NCI-H2171 (cell line): Measurements from ENCODE around the gene MAP3K12.

ENCODE experiments used
- DNase-seq: peaks from one replicate; lab custom pipeline; 2025; lab: John Stamatoyannopoulos, UW

MAP3K12 gene

DNA sequence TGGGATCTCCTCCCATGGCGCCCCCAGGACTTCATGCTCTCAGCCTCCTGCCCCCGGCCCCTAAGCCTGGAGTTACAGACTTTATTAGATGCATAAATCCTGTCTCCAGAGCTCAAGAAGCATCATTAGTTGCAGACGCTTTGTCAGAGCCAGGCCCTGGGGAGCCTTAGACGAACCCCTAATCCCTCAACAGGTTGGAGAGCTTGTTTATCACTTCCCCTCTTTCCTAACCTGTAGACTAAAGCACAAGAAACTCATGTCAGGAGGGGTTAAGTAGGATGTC lies 8.3 kb upstream of the MAP3K12 start:
- DNase-seq, result no peak

DNA sequence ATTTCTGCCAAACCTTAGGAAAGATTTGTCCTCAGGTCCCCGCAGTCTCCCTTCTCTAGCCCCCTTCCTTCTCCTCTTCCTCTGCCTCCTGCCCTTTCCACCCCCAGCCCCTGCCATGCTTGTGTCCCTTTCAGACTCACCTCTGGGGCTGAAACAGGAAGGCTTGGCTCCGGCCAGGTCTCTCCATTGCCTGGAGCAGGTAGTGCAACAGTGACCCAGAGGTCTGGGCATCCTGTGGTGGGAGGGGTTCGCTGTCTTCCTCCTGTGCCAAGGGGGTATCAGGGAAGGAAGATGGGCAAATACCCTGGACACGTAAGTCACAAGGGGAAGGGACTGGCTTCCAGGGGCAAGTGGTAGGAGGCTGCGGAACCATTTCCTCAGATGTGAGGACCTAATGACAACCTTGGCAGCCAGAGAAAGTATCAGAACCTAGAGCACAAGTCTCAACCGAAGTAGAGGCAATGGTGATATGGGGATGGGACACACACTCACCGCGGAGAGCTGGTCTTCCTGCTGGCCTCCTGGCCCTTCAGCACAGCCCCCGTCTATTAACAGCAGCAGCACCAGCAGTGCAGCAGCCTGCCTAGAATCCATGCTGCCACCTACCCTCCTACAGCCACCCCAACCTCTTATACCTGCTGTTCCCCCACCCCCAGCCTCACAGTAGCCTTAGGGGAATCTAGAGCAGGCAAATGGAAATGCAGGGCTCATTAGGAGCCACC lies 7.8 kb upstream of the MAP3K12 start, which contains the start of gene NPFF:
Gene NPFF, minus strand, starts transcription at position 604 of the 722 bp plus-strand sequence. Its CDS starts 10 bp downstream, at position 594.
- no peak for DNase-seq

DNA sequence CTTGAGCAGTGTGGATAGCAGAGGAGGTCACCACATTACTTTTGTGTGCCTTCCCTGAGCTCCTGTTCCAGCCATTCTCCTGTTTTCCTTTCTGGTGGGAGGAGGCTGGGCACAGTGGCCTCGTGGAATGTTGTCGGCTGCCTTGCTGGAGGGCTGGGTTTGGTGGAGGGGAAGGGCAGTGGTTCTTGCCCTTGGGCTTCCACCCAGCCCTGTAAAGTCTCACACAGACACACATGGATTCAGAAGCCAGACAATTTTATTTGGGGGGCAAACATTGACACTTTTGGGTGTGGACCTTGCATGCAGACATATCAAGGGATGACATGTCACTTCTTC lies 7.2 kb upstream of the MAP3K12 start:
- no peak for DNase-seq

DNA sequence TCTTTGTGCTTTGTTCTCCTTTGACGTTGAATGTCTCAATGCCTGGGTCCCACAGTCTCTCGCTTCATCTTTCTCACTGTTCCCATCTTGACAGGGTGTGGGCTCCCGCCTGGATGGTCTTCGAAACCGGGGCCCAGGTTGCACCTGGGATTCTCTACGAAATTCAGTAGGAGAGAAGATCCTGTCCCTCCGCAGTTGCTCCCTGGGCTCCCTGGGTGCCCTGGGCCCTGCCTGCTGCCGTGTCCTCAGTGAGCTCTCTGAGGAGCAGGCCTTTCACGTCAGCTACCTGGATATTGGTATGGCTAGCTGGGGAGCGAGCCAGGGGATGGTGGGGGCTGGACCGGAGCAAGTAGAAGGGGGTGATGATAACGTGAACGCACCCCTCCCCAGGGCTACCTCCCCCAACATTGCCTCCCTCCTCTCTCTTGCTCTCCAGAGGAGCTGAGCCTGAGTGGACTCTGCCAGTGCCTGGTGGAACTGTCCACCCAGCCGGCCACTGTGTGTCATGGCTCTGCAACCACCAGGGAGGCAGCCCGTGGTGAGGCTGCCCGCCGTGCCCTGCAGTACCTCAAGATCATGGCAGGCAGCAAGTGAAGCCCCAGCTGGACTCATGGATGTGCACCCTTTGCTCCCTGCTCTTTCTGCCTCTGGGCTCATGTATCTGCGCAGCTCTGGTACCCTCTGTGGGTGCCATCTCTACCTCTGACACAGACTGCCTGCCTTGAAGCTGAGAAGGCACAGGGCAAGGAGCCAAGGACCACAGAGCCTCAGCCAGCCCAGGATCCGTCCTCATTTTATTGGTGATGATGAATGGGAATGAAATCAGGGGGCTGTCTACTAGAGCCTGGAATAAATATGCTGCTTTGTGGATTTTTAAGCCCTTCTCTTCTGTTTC lies 6.5 kb upstream of the MAP3K12 start:
- no peak for DNase-seq

DNA sequence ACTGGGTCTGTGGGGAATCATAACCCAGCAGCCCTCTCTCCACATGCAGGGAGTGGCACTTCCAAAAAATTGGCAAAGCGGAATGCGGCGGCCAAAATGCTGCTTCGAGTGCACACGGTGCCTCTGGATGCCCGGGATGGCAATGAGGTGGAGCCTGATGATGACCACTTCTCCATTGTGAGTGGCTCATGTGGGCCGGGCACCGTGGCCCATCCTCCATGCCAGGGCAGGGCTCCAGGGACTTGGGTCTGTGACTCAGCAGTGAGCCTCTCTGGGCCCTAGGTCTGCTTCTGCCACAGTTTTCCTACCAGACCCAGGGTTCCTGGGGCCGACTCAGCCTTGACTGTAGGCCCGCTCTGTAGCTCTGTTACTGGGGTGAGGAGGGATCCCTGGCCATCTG lies 5.8 kb upstream of the MAP3K12 start:
- DNase-seq, result no peak

DNA sequence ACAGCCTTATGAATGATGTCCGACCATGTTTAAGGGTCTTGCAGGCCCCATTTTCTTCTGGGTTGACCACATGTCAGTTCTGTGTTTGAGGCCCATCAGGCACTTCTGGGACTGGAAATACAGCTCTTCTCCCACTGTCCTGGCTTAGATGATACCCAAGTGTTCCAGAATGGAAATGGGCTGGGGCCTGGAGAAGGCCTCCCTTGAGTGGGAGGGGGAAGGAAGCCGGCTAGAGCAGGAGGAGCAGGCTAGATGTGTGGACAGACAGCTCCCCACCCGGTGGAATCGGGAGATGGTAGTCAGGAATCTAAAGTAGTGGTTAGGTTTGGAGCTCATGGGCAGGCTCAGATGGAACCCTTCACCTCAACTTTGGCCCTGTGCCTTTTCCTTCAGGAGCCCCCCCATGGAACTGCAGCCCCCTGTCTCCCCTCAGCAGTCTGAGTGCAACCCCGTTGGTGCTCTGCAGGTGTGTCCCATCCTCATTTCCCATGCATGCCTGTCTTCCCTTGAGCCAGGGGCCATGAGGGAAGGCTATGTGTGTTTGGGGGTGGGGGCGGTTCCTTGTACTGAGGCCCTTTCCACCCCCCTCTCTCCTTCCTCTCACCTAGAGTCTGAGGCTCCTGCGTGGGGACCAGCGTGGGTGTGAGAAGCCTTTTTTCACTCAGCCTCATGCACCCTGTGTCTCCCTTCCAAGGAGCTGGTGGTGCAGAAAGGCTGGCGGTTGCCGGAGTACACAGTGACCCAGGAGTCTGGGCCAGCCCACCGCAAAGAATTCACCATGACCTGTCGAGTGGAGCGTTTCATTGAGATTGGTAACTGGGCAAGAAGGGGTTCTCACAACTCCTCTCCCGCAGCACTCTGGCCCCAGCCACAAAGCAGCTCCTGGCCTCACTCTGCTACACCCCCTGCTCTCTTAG lies 5.0 kb upstream of the MAP3K12 start:
- DNase-seq, result no peak

DNA sequence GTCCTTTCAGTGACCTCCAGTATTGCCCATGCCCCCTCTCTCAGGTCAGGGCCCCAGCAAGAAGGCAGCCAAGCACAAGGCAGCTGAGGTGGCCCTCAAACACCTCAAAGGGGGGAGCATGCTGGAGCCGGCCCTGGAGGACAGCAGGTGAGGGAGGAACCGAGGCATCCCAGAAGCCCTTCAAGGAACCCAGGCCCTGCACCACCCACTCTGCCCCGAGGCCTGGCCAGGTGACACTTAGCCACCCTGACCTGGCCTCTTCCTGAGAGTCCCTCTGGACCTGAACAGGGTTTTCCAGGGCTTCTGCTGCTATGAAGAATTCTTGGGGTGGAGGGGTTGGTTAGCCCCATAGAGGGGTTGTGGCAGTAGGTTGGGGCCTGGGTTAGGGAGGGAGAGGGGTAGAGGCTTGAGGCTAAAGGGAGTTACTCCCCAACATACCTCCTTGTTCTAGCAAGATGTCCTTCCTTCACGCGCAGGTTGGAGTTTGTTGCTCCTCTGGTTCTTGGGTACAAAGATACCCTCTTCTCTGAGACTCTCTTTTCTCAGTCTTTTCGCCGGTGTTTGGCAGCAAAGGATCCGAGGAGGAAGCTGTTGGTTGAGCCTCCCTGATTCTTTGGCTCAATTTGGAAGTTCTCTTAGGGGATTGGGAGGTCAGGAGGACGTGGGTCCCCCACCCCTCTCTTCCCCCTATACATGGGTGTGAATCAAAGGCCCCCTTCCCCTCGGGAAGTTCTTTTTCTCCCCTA lies 3.9 kb upstream of the MAP3K12 start:
- no peak for DNase-seq

DNA sequence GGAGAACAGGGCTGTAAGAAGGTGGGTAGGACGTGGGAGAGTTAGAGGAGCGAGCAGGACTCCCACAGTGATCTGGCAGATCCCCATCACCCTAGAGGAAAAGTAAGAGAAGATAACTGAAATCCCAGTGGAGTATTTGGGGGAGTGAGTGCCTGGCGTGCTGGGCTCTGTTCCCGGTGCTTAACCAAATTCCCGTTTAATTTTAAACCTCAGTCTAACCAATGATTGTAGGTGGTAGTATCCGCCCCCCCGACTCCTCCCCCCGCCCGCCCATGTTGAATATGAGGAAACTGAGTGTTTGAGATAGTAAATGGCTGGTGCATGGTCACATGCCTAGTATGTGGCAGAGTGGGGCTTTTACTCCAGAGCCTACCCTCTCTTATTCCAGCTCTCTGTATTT lies 3.1 kb upstream of the MAP3K12 start:
- DNase-seq, result no peak

DNA sequence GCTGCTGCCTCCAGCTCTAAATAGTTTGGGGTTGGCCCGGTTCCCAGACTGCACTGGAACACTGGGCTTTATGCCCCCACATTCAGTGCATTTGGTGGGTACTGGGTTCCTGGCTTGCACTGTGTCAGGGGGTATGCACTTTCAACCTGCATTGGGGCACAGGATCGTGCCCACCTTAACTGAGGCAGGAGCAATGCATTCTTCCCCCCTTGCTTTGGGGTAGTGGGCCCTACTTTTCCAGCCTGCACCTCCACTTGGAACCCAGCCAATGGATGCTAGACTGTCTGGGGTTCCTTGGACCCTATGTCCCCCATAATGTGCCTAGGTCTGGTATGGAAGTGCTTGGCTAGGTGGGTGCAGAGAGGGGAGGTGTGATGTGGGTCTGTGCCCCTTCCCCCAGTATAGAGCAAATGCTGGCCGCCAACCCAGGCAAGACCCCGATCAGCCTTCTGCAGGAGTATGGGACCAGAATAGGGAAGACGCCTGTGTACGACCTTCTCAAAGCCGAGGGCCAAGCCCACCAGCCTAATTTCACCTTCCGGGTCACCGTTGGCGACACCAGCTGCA lies 2.4 kb upstream of the MAP3K12 start:
- no peak for DNase-seq

DNA sequence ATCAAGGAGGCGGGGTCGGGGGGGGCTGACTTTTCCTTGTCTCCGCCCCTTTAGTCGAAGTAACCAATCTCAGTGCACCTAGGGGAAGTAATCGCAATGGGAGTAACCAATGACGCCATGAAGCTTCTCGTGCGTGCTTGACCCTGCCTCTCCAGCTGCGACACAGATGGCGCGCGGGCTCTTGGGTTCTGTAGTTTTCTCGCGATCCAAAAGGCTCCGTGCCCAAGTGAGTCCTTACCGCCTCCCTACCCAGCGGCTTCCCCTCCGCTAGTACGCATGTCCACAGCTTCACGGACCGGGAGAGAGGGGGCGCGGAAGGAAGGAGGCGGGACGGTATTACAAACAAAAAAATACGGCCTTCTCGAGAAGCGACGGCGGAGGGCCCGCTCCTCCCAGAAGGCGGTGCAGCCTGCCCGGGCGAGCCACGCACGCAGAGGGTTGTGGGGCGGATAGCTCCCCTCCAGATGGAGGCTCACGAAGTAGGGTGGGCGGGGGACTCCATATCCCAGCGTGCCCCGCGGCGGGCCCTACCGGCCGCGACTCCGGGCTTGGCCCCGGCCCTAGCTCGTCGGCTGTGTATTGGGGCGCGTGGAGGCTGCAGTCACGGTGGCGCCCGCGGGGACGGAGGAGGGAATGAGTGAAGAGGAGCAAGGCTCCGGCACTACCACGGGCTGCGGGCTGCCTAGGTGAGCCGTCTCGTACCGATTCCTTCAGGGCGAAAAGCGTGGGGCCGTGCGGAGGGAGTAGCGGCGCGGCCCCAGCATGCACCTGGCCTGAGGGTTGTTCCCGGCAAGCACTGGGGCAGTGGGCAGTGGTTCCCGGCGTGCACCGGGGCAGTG lies 1.7 kb upstream of the MAP3K12 start, which contains the start of gene TARBP2:
Gene TARBP2, plus strand, starts transcription at position 508 of the 839 bp plus-strand sequence. Its CDS starts 126 bp downstream, at position 634.
- DNase-seq, result peak; percentile 99

DNA sequence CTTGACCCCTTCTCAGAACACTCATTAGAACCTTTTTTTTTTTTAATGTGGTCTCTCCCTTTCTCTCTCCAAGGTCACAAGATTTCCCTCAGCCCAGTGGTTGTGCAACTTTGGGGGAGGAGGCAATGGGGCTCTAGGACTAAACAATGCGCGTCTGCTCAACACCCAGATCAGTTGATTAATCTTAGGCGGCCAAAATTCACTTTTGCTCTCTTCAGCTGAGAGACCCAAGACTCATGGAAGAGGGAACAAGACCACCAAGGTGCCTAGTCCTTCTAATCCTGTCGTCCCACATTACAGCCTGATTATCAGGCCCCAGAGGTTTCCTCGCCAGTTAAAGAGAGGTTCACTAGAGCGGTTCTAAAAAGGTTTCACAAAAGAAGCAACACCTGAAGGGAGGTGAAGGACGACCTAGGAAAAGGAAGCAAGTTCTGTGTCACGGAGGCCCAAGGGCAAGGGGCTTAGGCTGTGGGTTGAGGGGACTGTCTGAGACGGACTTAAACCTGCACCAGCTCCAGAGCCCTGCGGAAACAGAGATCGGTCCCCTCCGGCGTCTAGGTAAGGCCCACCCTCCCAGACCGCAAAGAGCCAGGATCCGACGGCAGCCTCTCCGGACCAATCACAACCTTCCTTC lies 1.0 kb upstream of the MAP3K12 start:
- DNase-seq, result no peak

DNA sequence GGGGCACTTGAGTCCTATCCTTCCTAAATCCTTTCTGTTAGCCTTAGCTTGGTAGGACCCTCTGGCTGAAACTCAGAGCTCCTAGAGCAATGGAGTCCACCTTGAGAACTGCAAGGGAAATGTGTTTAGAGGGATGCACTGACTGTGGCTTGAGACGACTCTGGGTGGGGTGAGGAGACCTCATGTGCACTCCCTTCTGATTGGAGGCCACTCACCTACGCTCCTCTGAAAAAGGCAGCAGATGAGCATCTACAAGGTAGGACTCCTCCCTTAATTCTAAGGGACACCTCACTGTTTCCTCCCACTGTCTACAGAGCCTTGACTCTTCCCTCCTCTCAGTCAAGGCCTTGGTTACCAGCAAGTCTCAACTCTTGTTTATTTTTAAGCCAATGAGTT lies 1.0 kb downstream of the MAP3K12 start:
- no peak for DNase-seq

DNA sequence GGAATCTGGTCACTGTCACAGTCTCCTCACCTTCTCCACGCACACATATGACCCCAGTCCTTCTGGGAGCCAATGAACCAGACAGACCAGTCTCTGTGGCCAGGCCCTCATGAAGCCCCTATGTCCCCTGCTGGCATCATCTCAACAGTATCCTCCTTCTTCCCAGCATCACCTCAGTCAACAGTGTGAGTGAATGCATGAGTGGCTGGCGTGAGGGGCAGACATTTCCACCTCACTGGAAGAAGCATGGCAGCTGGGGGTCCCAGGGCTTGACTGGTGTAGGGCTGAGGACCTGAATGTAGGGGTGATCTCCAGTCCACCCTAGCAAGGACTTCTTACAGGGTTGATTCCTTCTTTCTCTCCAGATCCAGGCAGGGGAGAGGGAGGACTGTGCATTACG lies 1.8 kb downstream of the MAP3K12 start:
- no peak for DNase-seq

DNA sequence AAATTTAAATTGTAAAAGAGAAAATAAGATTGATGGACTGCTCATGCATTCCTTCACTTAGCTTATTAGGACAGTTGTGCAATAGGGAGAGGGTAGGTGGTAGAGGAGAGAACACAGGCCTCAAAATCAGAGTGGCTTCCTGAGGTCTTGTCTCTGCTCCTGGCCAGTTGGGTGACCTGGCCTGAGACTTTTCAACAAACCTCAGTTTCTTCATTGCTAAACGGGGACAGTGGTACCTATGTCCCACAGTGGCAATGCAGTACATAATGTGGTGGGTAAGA lies 2.6 kb downstream of the MAP3K12 start:
- no peak for DNase-seq

DNA sequence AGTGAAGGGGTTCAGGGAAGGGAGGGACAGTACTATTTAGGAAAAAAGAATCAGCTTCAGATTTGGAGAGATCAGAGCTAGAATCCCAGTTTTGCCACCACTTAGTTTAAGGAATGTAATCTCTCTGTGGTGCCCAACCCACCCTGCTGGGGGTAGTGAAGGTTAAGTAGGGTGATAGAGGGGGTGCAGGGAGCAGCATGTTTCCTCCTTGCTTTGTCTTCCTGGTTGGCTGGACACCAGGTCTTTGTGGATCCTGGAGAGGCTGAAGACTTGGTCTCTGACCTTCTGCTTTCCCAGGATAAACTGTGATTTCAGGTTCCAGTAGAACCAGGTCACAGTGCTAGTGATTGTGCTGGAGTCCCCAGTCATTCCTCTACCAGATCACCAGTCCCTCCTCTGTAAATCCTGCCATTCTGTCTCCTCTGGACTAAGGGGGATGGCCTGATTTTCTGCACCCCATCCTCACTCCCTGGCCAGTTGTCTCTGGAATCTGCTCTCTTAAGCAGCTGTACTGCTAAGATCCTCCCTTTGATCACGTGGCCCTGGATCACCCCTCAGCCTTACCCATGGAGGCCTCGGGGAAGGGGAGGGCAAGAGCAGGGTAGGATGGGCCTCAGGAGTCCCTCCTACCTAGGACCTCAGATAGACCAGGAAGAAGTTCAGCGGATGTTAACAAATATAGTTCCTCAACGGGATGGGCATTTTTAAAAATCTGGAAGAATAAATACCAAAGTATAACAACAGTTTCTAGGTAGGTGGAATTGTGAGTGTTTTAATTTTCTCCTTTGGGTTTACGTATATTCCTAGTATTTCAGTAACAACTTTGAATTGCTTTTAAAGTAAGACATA lies 3.1 kb downstream of the MAP3K12 start:
- DNase-seq, result no peak

DNA sequence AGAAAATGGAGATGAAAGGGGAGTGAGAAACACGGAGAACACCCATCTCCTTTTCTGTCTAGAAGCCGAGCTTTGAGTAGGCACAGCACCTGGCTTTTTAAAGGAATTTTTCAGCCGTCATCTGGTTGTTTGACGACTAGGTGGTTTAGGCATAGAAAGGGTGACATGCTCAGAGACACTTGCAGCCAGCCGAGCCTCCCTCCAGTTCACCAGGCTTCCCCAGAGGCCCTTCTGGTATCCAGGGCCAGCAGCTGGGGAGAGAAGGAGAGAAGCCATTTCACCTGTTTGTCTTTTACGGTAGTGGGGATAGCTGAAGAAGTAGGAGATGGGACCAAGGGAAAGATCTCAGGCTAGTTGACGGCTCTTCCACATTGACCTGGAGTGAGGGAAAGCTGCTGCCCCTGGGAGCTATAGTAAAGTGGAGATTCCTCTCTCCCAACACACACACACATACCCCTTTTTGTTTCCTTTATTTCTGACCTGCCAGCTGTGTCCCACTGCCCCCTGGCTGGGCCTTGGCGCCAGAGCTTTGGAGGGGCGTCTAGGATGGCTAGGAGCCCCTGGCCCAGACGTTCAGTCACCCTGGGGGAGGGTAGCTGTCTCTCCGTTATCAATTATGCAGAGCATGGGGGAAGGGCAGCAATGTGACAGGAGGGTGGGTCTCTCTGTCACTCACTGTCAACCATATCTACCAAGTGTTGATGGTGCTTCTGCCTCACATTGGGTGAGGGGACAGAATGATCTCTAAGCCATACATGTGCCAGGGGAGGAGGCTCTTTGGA lies 5.5 kb downstream of the MAP3K12 start:
- DNase-seq, result peak; percentile 14

DNA sequence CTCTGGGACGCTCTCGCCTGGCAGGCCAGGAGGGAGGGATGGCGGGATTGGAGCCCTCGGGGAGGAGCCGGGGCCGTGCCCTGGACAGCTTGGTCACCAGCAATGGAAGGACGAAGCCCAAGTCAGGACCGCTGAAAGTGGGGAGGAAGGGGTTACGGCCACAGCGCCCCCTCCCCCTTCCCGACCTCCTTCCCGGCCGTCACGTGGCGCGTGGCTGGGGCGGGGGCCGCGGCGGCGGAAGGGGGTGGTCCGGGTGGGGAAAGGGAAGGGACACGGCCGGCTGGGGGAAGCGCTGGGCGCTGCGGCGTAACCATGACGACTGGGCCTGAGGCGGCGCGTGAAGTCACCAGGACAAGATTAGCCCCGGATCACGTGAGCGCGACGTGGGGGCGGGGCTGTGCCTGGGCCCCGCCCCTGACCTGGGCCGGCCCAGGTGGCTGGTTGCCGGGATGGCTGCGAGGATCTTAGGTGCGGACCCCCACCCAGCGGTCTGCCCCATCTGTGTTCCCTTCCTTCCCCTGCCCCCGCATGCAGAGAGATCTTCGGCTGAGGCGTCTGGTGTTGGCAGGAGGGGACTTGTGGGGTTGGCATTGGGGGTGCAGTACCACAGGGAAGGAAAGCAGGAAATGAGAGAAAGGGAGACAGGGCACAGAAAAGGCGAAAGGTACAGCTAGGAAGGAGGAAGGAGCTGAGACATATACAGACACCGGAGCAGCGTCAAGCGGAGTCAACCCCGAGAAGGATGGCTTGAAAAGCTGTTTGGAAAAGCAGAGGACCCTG lies 6.2 kb downstream of the MAP3K12 start:
- peak; percentile 91 for DNase-seq

DNA sequence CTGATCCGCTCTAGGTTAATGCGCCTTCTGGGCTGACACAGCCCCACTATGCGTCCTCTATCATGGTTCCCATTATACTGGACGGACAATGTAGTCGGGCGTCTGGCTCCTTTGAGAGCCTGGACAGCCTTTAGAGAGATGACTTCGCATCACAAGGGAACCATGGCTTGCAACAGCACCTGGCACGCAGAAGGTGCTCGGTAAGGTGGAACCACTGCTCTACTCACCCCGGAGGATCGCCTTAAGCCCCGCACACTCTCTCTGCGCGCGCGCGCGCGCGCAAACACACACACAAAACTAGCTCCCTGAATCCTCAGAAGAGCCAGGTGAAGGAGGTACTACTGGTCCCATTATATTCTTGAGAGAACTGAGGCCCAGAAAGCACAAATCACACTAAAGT lies 7.1 kb downstream of the MAP3K12 start:
- DNase-seq, result no peak
